Gastrocnemius medialis (tissue), 4 donors: ENCODE data around the gene BRWD1. TPM values are rescaled to one million over a fixed set of nuclear protein-coding genes. Genes with fewer than 3 reads are reported as not detected.

ENCODE experiments used
- ATAC-seq, 2 donors: fragments of 150-250 bp; one replicate each; pipeline ENCODE4 v1.9.1; 2016
- DNase-seq, 2 donors: peaks; one replicate each; pipeline ENCODE4 v3.0.0-alpha.2; 2019
- H3K27ac ChIP-seq, 4 donors: fragments of 200-600 bp; sonication (generic); 1 replicate in 1 of 4; 2 replicates in 3 of 4; pipeline ENCODE4 v1.5.1; 2016 to 2018; ENCODE audit warnings: mild to moderate bottlenecking in 2 of 4, moderate library complexity in 1 of 4
- H3K27me3 ChIP-seq, 3 donors: fragments of 200-600 bp; sonication (generic) in 2 of 3; 1 replicate in 1 of 3; 2 replicates in 2 of 3; pipeline versions ENCODE4 v1.5.1 to v1.6.0; 2016 to 2019; ENCODE audit warnings: mild to moderate bottlenecking in 1 of 3, moderate library complexity in 1 of 3
- H3K36me3 ChIP-seq, 2 donors: fragments of 200-600 bp; sonication (generic) in 1 of 2; one replicate each; pipeline ENCODE4 v1.5.1; 2017 to 2018
- H3K4me1 ChIP-seq, 2 donors: fragments of 200-600 bp; sonication (generic) in 1 of 2; one replicate each; pipeline ENCODE4 v1.5.1; 2016 to 2017; ENCODE audit warnings: mild to moderate bottlenecking in 2 of 2
- H3K4me3 ChIP-seq, 4 donors: fragments of 200-600 bp; sonication (generic) in 3 of 4; 1 replicate in 1 of 4; 2 replicates in 3 of 4; pipeline ENCODE4 v1.5.1; 2016 to 2019; ENCODE audit warnings: mild to moderate bottlenecking in 2 of 4
- H3K9me3 ChIP-seq, 3 donors: fragments of 200-600 bp; sonication (generic) in 2 of 3; 1 replicate in 1 of 3; 2 replicates in 2 of 3; pipeline ENCODE4 v1.5.1; 2016 to 2019
- CTCF ChIP-seq, 5 experiments: fragments of 450-650 bp in 3 of 5; fragments of 200-600 bp in 2 of 5; sonication (generic) in 2 of 5; IDR thresholded peaks in 4 of 5; conservative IDR thresholded peaks in 1 of 5; 1 replicate in 4 of 5; 2 replicates in 1 of 5; pipeline ENCODE4 v1.5.1; 2016 to 2019; ENCODE audit warnings: antibody characterized with exemption in 5 of 5, mild to moderate bottlenecking in 3 of 5, moderate library complexity in 3 of 5
- POLR2A ChIP-seq, 2 donors: fragments of 450-650 bp; IDR thresholded peaks; one replicate each; pipeline ENCODE4 v1.6.1; 2017; ENCODE audit warnings: antibody characterized with exemption in 2 of 2, mild to moderate bottlenecking in 2 of 2, moderate library complexity in 2 of 2
- in situ Hi-C, 4 donors: fragments of 200-750 bp; cut with MboI; loops; one replicate each; pipeline versions ENCODE4 v1.15.0 to v1.8.0; 2017; ENCODE audit warnings: low sequenced_read_pairs in 4 of 4
- intact Hi-C: fragments of 100-400 bp; cut with DNase I; formaldehyde crosslinking; loops from one replicate; pipeline ENCODE4 v1.15.1; 2023; ENCODE audit warnings: low total_unique reads
- total RNA-seq, 4 donors: library from RNA; depleted of rRNA; stranded (reverse); fragments of >200 nt; gene quantifications; one replicate each; pipeline versions ENCODE4 v1.1.0 to v1.2.3, GENCODE V29; 2016

The BRWD1 gene
- total RNA-seq, 4 donors from 2014 or later = 42.2 to 65.7 (median 50.4) TPM

GRCh38 chr21:39216290-39216689, 97.1 kb downstream of the BRWD1 start:
- no peak overlapping the region for H3K27ac ChIP-seq
- TF ChIP-seq POLR2A (IDR thresholded peaks at IDR 0.05) = no peak
- no peak for TF ChIP-seq CTCF (IDR thresholded peaks at IDR 0.05 in 4 of 5, conservative IDR thresholded peaks at IDR 0.05 in 1 of 5)
- in situ Hi-C loops (no loop called here), intact Hi-C loops (no loop called here)
- ATAC-seq (no peak), DNase-seq (no peak)
- H3K4me3 ChIP-seq = no peak overlapping the region
- no peaks in the 10 kb centered on the region for H3K27me3 ChIP-seq
- no peaks in the 10 kb centered on the region for H3K4me1 ChIP-seq
- H3K9me3 ChIP-seq = no peaks in the 10 kb centered on the region
- peaks cover 0 to 69% of the 10 kb centered on the region in 2 donors for H3K36me3 ChIP-seq

GRCh38 chr21:39215078-39215477, 98.4 kb downstream of the BRWD1 start:
- in situ Hi-C loops = no loop called here
- no peak for ATAC-seq
- Histone ChIP-seq H3K27ac (no peak overlapping the region), H3K9me3 (no peaks in the 10 kb centered on the region), H3K4me3 (no peak overlapping the region), H3K4me1 (no peaks in the 10 kb centered on the region), H3K27me3 (no peaks in the 10 kb centered on the region), H3K36me3 (peaks cover 0 to 71% of the 10 kb centered on the region in 2 donors)
- TF ChIP-seq CTCF (IDR thresholded peaks at IDR 0.05 in 4 of 5, conservative IDR thresholded peaks at IDR 0.05 in 1 of 5) (no peak), POLR2A (IDR thresholded peaks at IDR 0.05) (no peak)
- intact Hi-C loops = no loop called here
- DNase-seq = no peak

- Histone ChIP-seq H3K9me3 (no peaks in the 10 kb centered on the region), H3K27me3 (no peaks in the 10 kb centered on the region), H3K4me1 (no peaks in the 10 kb centered on the region), H3K27ac (no peak overlapping the region), H3K36me3 (peaks cover 0 to 70% of the 10 kb centered on the region in 2 donors), H3K4me3 (no peak overlapping the region)
- DNase-seq (no peak), ATAC-seq (no peak)
- intact Hi-C loops (no loop called here), in situ Hi-C loops (no loop called here)
- no peak for TF ChIP-seq CTCF (IDR thresholded peaks at IDR 0.05 in 4 of 5, conservative IDR thresholded peaks at IDR 0.05 in 1 of 5)
- TF ChIP-seq POLR2A (IDR thresholded peaks at IDR 0.05) = no peak
Observed at GRCh38 chr21:39209334-39209688, 104.1 kb downstream of the BRWD1 start.

DNA sequence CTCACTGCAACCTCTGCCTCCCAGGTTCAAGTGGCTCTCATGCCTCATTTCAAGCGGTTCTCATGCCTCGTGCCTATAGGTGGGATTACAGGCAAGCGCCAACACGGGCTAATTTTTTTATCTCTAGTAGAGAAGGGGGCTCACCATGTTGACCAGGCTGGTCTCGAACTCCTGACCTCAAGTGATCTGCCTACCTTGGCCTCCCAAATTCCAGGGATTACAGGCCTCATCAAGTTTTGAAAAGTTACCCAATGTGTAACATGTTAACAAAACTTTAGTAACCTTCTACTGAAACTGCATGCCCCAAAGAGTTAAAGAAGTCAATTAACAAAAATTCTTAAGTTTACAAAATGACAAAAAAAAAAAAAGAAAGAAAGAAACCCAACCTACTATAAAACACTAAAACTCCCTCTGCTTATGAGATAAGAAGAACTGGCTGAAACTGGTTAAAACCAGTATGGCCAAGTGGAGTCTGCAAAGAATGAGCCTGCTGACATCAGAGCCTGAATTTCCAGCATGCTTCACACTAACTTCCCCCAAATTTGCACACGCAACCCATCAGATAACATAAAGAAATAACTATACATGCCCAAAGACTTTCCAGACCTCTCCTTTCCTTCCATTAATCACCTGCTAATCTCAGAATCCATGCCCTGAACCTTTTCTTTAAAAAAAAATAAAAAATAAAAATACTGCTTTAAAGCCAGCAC, 104.7 kb downstream of the BRWD1 start:
- ATAC-seq (no peak), DNase-seq (no peak)
- peaks cover 0 to 70% of the 10 kb centered on the region in 2 donors for H3K36me3 ChIP-seq
- TF ChIP-seq CTCF (IDR thresholded peaks at IDR 0.05 in 4 of 5, conservative IDR thresholded peaks at IDR 0.05 in 1 of 5) = no peak
- TF ChIP-seq POLR2A (IDR thresholded peaks at IDR 0.05) = no peak
- no peaks in the 10 kb centered on the region for H3K4me1 ChIP-seq
- in situ Hi-C loops (no loop called here), intact Hi-C loops (no loop called here)
- no peak overlapping the region for H3K27ac ChIP-seq
- H3K27me3 ChIP-seq = no peaks in the 10 kb centered on the region
- H3K4me3 ChIP-seq = no peak overlapping the region
- H3K9me3 ChIP-seq = no peaks in the 10 kb centered on the region

DNA sequence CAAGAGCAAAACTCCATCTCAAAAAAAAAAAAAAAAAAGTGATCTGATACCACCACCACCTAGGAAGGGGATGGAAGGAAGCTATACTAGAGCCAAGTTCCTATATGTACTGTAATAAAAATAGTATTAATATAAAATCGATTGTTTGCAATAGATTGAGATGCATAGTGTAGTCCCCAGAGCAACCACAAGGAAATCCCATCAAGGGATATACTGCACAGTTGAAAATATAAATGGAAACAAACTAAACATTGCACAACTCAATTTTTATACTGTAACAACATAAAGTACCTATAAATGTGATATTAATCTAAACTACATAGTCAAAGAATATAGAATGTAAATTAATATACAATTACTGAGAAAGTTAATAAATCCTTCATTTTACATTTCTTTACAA, 109.3 kb downstream of the BRWD1 start:
- no peaks in the 10 kb centered on the region for H3K27me3 ChIP-seq
- H3K27ac ChIP-seq = no peak overlapping the region
- peaks cover 0 to 64% of the 10 kb centered on the region in 2 donors for H3K36me3 ChIP-seq
- TF ChIP-seq CTCF (IDR thresholded peaks at IDR 0.05 in 4 of 5, conservative IDR thresholded peaks at IDR 0.05 in 1 of 5) = peak in 1 of 5 experiments; percentile 17
- TF ChIP-seq POLR2A (IDR thresholded peaks at IDR 0.05) = no peak
- H3K4me3 ChIP-seq = no peak overlapping the region
- H3K4me1 ChIP-seq = no peaks in the 10 kb centered on the region
- in situ Hi-C loops (no loop called here), intact Hi-C loops (no loop called here)
- ATAC-seq (no peak), DNase-seq (no peak)
- H3K9me3 ChIP-seq = no peaks in the 10 kb centered on the region
